Measurements from ENCODE around the gene ALG2.

Gene ALG2, protein sequence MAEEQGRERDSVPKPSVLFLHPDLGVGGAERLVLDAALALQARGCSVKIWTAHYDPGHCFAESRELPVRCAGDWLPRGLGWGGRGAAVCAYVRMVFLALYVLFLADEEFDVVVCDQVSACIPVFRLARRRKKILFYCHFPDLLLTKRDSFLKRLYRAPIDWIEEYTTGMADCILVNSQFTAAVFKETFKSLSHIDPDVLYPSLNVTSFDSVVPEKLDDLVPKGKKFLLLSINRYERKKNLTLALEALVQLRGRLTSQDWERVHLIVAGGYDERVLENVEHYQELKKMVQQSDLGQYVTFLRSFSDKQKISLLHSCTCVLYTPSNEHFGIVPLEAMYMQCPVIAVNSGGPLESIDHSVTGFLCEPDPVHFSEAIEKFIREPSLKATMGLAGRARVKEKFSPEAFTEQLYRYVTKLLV

DNA sequence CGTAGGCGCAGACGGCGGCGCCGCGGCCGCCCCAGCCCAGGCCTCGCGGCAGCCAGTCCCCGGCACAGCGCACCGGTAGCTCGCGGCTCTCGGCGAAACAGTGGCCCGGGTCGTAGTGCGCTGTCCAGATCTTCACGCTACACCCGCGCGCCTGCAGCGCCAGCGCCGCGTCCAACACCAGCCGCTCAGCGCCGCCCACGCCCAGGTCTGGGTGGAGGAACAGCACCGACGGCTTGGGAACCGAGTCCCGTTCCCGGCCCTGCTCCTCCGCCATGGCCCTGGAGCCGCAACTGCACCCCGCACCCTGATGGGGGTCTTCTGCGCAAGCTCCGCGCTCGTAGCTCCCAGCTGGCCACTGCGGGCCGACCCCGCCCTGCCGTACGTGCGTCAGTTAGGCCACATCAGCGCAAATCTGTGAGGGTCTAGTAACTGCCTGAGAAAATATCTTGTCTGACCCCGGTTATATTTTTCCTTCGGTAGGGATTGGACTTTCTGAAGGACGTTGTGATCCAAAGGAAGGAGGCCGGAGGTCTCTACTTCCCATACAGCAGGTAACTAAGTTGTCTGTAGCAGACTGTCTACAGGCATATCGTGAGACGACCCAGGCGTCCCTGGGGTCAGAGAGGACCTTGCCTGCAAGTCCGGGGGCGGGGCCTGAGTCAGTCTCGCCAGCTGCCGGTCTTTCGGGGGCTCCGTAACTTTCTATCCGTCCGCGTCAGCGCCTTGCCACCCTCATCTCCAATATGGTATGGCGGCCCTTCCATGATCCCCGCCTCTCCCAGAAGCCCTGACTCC lies at the start of gene ALG2, which contains the start of gene SEC61B:
Gene ALG2, minus strand, starts transcription at position 322 of the 795 bp plus-strand sequence. Its CDS starts 48 bp downstream, at position 274.
Gene SEC61B, plus strand, starts transcription at position 662 of the 795 bp plus-strand sequence. Its CDS starts 82 bp downstream, at position 744.
- ChIA-PET POLR2A (ENCODE audit: low non-redundant PET) (interaction anchor here (0.5 kb wide), 1 partner anchor 8 kb away, joined by 4 read pairs; no protein-coding TSS in a partner anchor), CTCF (interaction anchor here (0.6 to 1.7 kb wide), 3 partner anchors 24 to 93 kb away, joined by 3 to 4 read pairs (median 4); no protein-coding TSS in a partner anchor)
- peak within 1 kb of the TSS; percentile 88 for H3K27ac ChIP-seq
- no peak for TF ChIP-seq CTCF (conservative IDR thresholded peaks at IDR 0.05; ENCODE audit: low read depth)
- peak; percentile 99 for DNase-seq (ENCODE audit: low spot score)

DNA sequence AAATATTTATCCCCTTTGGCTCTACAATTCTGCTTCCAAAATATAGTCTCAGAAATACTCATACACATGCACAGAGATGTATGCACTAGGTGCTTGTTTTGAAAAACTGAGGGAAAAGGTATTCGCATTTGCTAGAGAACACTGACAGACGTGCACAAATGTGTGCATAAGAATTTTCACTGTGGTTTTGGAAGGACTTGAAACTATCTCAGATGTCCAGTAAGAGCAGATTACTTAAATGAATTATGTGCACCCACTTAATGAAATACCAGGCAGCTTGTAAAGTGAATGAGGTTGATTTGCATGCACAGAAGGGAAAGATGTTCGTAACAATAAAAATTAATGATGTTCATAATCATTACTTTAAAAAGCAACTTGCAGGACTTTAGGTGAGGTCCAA lies 48.7 kb upstream of the ALG2 start:
- H3K27ac ChIP-seq, result no peak overlapping the region
- POLR2A ChIA-PET (ENCODE audit: low non-redundant PET), result no interaction called here
- CTCF ChIA-PET, result no interaction called here
- no peak for DNase-seq (ENCODE audit: low spot score)
- TF ChIP-seq CTCF (conservative IDR thresholded peaks at IDR 0.05; ENCODE audit: low read depth), result no peak

DNA sequence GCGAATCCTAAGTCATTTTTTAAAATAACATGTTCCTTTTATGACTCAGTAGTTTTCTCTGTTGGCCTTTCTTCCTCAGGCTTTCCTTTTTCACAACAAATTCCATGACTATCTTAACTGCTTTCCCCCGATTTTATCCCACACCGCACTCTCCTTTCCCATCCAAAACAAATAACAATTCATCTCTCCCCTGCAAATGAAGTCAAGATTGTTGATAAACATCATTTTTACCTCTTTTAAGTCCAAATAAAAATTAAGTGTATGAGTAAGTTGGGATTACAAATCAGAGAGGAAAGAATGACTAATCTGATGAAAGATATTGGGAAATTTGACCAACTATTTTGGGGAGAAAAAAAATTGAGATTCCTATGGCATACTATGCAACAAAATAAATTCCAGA lies 47.7 kb upstream of the ALG2 start:
- CTCF ChIA-PET, result no interaction called here
- no peak for DNase-seq (ENCODE audit: low spot score)
- no peak for TF ChIP-seq CTCF (conservative IDR thresholded peaks at IDR 0.05; ENCODE audit: low read depth)
- POLR2A ChIA-PET (ENCODE audit: low non-redundant PET), result no interaction called here
- H3K27ac ChIP-seq, result no peak overlapping the region

DNA sequence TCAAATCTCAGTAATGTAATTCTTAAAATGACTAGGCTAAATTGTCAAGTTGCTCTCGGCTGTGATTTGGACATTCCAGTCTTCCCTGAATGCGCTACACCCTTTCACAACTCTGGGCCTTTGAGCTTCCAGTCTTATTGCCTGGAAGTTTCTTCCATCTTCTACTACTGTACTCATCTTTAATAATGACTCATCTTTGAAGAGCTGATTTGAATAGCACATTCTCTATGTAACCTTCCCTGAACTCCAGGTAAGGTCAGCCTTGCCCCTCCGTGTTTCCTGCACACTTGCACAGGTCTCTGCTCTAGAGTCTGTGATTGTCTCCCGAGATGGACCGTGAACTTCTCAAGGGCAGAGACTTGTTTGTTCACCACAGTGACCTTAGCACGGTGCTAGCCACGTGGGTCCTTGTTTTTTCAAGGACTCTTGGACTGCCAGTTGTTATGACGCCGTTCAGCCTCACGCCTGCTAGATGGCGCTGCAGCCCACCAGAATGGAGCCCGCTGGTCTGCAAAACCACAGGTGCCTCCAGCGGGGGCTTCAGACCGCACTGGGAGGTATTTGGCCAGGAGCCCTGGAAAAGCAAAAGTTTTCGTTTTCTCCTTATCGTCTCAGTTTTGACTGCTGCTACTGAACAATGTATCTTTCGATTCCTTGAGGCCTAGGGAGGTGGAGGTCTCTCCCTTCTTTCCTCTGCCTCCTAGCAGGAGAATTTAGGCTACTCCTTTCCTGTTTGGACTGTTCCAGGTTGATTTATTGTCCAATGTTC lies 44.7 kb upstream of the ALG2 start:
- ChIA-PET CTCF (interaction anchor here (0.5 to 1.4 kb wide), 5 partner anchors 25 to 616 kb away, joined by 3 to 12 read pairs (median 5); no protein-coding TSS in a partner anchor), POLR2A (ENCODE audit: low non-redundant PET) (no interaction called here)
- DNase-seq (ENCODE audit: low spot score), result peak; percentile 54
- no peak overlapping the region for H3K27ac ChIP-seq
- TF ChIP-seq CTCF (conservative IDR thresholded peaks at IDR 0.05; ENCODE audit: low read depth), result peak; percentile 83

DNA sequence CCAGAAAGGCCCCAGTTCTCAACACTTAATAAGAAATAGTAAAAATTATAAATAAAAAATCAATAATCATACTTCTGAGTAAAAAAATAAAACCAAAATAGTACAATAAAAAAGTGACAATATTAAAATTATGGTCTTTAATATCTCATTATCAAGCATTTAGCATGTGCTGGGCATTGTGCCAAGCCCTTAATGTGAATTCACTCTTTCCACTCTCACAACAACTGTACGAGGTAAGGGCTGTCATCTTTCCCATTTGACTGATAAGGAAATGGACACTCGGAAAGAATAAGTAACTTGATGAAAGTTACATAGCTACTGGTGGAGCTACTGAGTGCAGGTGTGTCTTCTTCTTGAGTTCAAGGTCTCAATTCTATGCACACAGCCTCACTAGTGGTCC lies 43.9 kb upstream of the ALG2 start:
- DNase-seq (ENCODE audit: low spot score), result no peak
- H3K27ac ChIP-seq, result no peak overlapping the region
- no peak for TF ChIP-seq CTCF (conservative IDR thresholded peaks at IDR 0.05; ENCODE audit: low read depth)
- CTCF ChIA-PET, result interaction anchor here (0.5 to 1.4 kb wide), 4 partner anchors 24 to 287 kb away, joined by 3 to 12 read pairs (median 4); no protein-coding TSS in a partner anchor
- POLR2A ChIA-PET (ENCODE audit: low non-redundant PET), result no interaction called here
